Measurements from ENCODE around the gene SLC25A44. TPM values are rescaled to one million over a fixed set of nuclear protein-coding genes. Genes with fewer than 3 reads are reported as not detected.

Gene SLC25A44
- total RNA-seq, 4 donors from 2014 or later: 9.6 to 19.9 (median 18.9) TPM

DNA sequence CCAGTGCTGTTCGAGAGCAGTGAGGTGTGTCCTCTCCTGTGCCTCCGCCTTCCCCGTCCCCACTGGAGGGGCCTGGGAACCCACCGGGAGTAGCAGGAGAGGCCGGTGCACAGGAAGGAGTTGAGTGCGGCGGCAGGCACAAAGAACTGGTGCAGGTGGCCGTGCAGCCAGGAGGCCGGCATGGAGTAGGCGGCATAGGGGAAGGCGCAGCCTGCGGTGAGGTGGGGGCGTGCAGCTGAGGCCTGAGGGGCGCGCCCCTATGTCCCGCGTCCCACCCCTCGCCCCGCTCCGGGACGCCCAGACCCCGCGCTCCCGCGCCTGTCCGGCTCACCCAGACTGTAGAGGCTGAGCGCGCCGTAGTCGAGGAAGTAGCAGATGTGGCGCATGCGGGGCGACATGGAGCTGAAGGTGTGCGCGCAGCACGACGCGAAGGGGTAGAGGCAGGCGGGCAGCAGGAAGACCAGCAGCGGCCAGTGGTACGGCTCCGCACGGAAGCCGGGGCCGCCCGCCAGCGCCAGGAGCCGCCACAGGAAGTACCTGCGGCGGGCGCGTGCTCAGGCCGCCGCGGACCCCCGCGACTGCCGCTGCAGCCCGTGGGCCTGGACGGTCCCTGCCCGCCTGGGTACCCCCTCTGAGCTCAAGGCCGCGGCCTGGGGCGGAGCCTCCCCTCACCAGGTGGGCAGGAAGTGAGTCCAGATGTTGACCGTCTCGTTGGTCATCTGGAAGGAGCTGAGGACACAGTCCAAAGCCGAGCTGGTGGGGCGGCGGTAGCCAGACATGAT is 51.7 kb downstream of the SLC25A44 start:
- in situ Hi-C loops (cut with MboI; ENCODE audit: low pct_ligation_motif_present in 1 of 4, low pct_unique_long_range_greater_than_20kb in 1 of 4, low sequenced_read_pairs in 3 of 4) (no loop called here), intact Hi-C loops (cut with DNase I; ENCODE audit: low total_unique reads) (no loop called here)
- no peak overlapping the region for H3K27ac ChIP-seq
- peak overlapping the region in 2 of 4 donors; percentile 23 to 43 for H3K4me3 ChIP-seq
- peak; percentile 33 for DNase-seq
- H3K9me3 ChIP-seq: no peaks in the 10 kb centered on the region
- TF ChIP-seq EP300 (IDR thresholded peaks at IDR 0.05; ENCODE audit: low read depth) (no peak), POLR2A (IDR thresholded peaks at IDR 0.05) (no peak), POLR2AphosphoS5 (IDR thresholded peaks at IDR 0.05) (peak in 1 of 3 donors; percentile 10)
- TF ChIP-seq, protein P1, sequence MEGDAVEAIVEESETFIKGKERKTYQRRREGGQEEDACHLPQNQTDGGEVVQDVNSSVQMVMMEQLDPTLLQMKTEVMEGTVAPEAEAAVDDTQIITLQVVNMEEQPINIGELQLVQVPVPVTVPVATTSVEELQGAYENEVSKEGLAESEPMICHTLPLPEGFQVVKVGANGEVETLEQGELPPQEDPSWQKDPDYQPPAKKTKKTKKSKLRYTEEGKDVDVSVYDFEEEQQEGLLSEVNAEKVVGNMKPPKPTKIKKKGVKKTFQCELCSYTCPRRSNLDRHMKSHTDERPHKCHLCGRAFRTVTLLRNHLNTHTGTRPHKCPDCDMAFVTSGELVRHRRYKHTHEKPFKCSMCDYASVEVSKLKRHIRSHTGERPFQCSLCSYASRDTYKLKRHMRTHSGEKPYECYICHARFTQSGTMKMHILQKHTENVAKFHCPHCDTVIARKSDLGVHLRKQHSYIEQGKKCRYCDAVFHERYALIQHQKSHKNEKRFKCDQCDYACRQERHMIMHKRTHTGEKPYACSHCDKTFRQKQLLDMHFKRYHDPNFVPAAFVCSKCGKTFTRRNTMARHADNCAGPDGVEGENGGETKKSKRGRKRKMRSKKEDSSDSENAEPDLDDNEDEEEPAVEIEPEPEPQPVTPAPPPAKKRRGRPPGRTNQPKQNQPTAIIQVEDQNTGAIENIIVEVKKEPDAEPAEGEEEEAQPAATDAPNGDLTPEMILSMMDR (IDR thresholded peaks at IDR 0.05): no peak
- 3% methylated on average over 60 of the region's 69 CpGs; no CpG with 5 or more reads in 1 of the 2 donors for WGBS, 2 donors (ENCODE audit: low coverage in 1 of 2)
- H3K36me3 ChIP-seq: peaks cover 0 to 4% (median under 1%) of the 10 kb centered on the region in 4 donors
- peaks cover 10 to 24% (median 21%) of the 10 kb centered on the region in 4 donors for H3K4me1 ChIP-seq
- H3K27me3 ChIP-seq: peaks cover 32% of the 10 kb centered on the region

DNA sequence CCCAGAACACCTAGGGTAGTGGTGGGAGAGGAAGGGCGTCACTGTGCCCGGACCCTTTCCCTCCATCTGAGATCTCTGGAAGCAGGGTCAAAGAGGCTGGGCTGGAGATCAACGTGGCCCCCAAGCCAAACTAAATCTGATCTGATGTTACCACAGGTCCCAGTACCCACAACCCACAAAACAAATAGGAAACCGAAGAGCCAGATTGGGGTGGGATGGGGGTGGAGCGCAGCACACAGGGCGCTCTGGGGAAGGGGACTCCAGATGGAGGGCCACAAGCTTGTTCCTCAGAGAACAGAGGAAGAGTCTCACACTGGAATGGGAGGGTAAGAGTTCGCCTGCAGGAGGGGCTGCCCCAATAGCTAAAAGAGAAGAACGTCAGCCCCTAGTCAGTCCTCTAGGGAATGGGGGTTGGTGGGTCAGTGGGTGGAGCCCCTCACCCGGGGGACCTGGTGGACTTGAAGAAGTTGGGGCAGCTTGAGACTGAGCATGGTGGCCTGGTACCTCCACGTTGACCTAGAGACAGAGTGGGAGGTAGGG is 52.4 kb downstream of the SLC25A44 start:
- intact Hi-C loops (cut with DNase I; ENCODE audit: low total_unique reads) (no loop called here), in situ Hi-C loops (cut with MboI; ENCODE audit: low pct_ligation_motif_present in 1 of 4, low pct_unique_long_range_greater_than_20kb in 1 of 4, low sequenced_read_pairs in 3 of 4) (no loop called here)
- 57 to 60% methylated on average over 1 to 10 of the region's 10 CpGs for WGBS, 2 donors (ENCODE audit: low coverage in 1 of 2)
- peak overlapping the region in 1 of 4 donors; percentile 43 for H3K4me3 ChIP-seq
- TF ChIP-seq EP300 (IDR thresholded peaks at IDR 0.05; ENCODE audit: low read depth) (no peak), POLR2A (IDR thresholded peaks at IDR 0.05) (no peak), POLR2AphosphoS5 (IDR thresholded peaks at IDR 0.05) (no peak)
- TF ChIP-seq, protein P1 (IDR thresholded peaks at IDR 0.05): no peak
- H3K4me1 ChIP-seq: peaks cover 10 to 24% (median 21%) of the 10 kb centered on the region in 4 donors
- H3K9me3 ChIP-seq: no peaks in the 10 kb centered on the region
- H3K27me3 ChIP-seq: peaks cover 32% of the 10 kb centered on the region
- no peak overlapping the region for H3K27ac ChIP-seq
- H3K36me3 ChIP-seq: peaks cover 0 to 11% (median 4%) of the 10 kb centered on the region in 4 donors
- DNase-seq: no peak

DNA sequence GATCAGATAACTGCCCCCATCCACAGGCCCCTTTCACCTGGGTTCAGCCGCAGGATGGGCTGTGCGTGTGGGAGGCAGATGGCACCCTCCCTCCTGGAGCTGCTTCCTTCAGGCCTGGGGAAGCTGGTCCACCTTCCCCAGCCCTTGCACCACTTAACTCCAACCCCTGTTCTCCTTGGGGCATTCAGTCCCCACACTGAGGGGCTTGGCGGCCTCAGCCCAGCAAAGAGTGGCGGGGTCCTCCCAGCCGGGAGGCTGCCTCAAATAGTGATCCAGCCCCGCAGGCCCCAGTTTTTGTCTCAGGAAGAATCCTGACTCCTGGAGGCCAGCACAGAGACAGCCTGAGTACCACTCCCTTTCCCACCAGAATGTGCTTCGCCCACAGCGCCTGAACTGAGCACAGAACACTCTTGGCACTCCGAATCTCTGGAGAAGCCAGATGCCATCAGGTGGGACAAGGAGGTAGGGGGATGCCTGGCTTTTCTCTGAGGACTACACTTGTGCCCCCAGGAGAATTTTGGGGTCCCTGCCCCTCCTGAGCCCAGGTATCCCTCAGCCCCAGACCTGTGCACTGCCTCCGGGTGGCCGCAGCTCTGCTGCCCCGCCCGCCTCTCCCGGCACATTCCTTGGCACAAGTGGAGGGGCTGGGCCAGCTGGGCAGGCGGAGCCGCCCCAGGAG is 53.0 kb downstream of the SLC25A44 start:
- no peak overlapping the region for H3K4me3 ChIP-seq
- H3K27me3 ChIP-seq: peaks cover 32% of the 10 kb centered on the region
- WGBS, 2 donors (ENCODE audit: low coverage in 1 of 2): 54% methylated on average over 16 of the region's 16 CpGs; no CpG with 5 or more reads in 1 of the 2 donors
- in situ Hi-C loops (cut with MboI; ENCODE audit: low pct_ligation_motif_present in 1 of 4, low pct_unique_long_range_greater_than_20kb in 1 of 4, low sequenced_read_pairs in 3 of 4): no loop called here
- DNase-seq: no peak
- TF ChIP-seq POLR2AphosphoS5 (IDR thresholded peaks at IDR 0.05) (no peak), POLR2A (IDR thresholded peaks at IDR 0.05) (no peak), EP300 (IDR thresholded peaks at IDR 0.05; ENCODE audit: low read depth) (no peak)
- TF ChIP-seq, protein P1 (IDR thresholded peaks at IDR 0.05): no peak
- H3K36me3 ChIP-seq: peaks cover 0 to 17% (median 7%) of the 10 kb centered on the region in 4 donors
- peaks cover 10 to 24% (median 21%) of the 10 kb centered on the region in 4 donors for H3K4me1 ChIP-seq
- H3K27ac ChIP-seq: no peak overlapping the region
- H3K9me3 ChIP-seq: no peaks in the 10 kb centered on the region
- intact Hi-C loops (cut with DNase I; ENCODE audit: low total_unique reads): no loop called here
